Brain microvascular endothelial cell (primary cell): Measurements from ENCODE around the gene LAMA3.

Experiments used
- DNase-seq: peaks from one replicate; pipeline ENCODE4 v3.0.0-alpha.2; 2020
- H3K27ac ChIP-seq: fragments of 250-450 bp; sonication (Bioruptor Pico); 2 replicates; pipeline ENCODE4 v1.5.1; 2020; ENCODE audit warnings: mild to moderate bottlenecking, moderate library complexity
- H3K27me3 ChIP-seq: fragments of 250-450 bp; sonication (Bioruptor Pico); replicated peaks from 2 replicates; pipeline ENCODE4 v1.5.1; 2020; ENCODE audit warnings: mild to moderate bottlenecking
- H3K36me3 ChIP-seq: fragments of 250-450 bp; sonication (Bioruptor Pico); replicated peaks from 2 replicates; pipeline ENCODE4 v1.5.1; 2020; ENCODE audit warnings: mild to moderate bottlenecking
- H3K4me3 ChIP-seq: 2 replicates; pipeline ENCODE4 v1.5.1; 2011; ENCODE audit warnings: low read depth, mild to moderate bottlenecking, control low read depth, low read length, moderate library complexity
- in situ Hi-C: cut with HindIII; loops from 2 replicates; pipeline ENCODE4 v1.10.0; 2017; ENCODE audit warnings: low sequenced_read_pairs, low pct_ligation_motif_present
- TF ChIP-seq, protein P1 (sequence below): IDR thresholded peaks from 2 replicates; pipeline ENCODE4 v1.5.1; 2011; ENCODE audit warnings: low read depth, mild to moderate bottlenecking, moderate library complexity, low read length, control low read depth, inconsistent platforms; ENCODE audit errors: missing control alignments

The LAMA3 gene

GRCh38 chr18:23689031-23689615, at the start of gene LAMA3:
Gene LAMA3 (plus strand): TSS chr18:23689453. CDS start chr18:23689684, 231 bp downstream.
- no peak for DNase-seq
- TF ChIP-seq, protein P1, sequence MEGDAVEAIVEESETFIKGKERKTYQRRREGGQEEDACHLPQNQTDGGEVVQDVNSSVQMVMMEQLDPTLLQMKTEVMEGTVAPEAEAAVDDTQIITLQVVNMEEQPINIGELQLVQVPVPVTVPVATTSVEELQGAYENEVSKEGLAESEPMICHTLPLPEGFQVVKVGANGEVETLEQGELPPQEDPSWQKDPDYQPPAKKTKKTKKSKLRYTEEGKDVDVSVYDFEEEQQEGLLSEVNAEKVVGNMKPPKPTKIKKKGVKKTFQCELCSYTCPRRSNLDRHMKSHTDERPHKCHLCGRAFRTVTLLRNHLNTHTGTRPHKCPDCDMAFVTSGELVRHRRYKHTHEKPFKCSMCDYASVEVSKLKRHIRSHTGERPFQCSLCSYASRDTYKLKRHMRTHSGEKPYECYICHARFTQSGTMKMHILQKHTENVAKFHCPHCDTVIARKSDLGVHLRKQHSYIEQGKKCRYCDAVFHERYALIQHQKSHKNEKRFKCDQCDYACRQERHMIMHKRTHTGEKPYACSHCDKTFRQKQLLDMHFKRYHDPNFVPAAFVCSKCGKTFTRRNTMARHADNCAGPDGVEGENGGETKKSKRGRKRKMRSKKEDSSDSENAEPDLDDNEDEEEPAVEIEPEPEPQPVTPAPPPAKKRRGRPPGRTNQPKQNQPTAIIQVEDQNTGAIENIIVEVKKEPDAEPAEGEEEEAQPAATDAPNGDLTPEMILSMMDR, result peak; percentile 29
- Histone ChIP-seq H3K27me3 (no peaks in the 10 kb centered on the region), H3K27ac (no peak within 1 kb of the TSS), H3K36me3 (no peaks in the 10 kb centered on the region), H3K4me3 (peak within 1 kb of the TSS; percentile 45)
- in situ Hi-C loops, result no loop called here

DNA sequence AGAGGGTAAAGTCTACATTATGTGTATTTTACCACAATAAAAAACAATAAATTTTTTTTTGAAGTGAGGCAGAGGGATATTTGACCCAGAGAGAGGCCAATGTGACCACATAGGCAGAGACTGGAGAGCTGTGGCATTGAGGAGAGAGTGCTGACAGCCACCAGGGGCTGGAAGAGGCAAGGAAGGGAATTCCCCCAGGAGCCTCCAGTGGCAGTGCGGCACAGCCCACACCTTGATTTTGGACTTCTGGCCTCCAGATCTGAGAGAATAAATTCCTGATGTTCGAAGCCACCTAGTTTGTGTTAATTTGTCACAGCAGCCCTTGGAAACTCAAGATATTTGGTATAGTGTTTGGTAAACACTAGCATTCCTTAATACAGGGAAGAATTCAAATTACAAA, 49.2 kb upstream of the LAMA3 start:
- no peak overlapping the region for H3K27ac ChIP-seq
- TF ChIP-seq, protein P1, result peak; percentile 25
- H3K36me3 ChIP-seq, result no peaks in the 10 kb centered on the region
- DNase-seq, result no peak
- no peak overlapping the region for H3K4me3 ChIP-seq
- in situ Hi-C loops, result no loop called here
- H3K27me3 ChIP-seq, result no peaks in the 10 kb centered on the region

- Histone ChIP-seq H3K27ac (no peak overlapping the region), H3K36me3 (no peaks in the 10 kb centered on the region), H3K4me3 (no peak overlapping the region), H3K27me3 (no peaks in the 10 kb centered on the region)
- TF ChIP-seq, protein P1, result no peak
- no peak for DNase-seq
- in situ Hi-C loops, result no loop called here
Measured at GRCh38 chr18:23641143-23641720, 48.0 kb upstream of the LAMA3 start.

GRCh38 chr18:23641937-23642666, 47.2 kb upstream of the LAMA3 start:
- in situ Hi-C loops, result no loop called here
- no peak overlapping the region for H3K27ac ChIP-seq
- DNase-seq, result no peak
- no peak overlapping the region for H3K4me3 ChIP-seq
- H3K27me3 ChIP-seq, result no peaks in the 10 kb centered on the region
- TF ChIP-seq, protein P1, result no peak
- no peaks in the 10 kb centered on the region for H3K36me3 ChIP-seq

DNA sequence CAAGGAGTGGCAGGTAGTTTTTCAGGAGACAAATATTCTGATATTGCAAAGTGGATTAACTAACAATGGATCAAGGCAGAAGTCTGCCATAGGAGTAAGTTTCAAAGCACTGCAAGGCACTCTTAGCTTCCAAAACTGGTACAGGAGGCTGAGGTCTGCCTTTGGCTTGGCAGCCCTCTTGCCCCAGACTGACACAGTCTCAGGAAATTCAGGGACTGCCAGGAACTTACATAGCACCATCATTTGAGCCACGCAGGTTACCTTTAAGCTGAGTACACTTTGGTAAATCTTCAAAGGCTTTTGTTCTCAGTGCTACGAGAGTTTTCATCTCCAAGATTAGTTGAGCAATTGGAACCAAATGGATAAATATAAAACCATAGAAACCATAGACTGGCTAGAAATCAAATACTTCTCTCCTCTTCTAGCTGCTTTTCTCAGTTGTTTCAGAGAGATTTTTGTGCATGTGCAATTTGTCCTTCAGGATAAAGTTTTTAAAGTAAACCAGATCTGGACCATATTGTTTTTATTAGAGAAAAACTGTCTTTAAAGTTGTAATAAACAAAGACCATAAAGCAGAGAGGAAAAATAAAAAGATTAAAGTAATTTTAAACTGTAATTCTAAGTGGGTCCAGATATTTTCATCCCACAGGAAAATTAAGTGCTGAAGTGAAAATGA, 45.3 kb upstream of the LAMA3 start:
- in situ Hi-C loops, result no loop called here
- H3K4me3 ChIP-seq, result no peak overlapping the region
- TF ChIP-seq, protein P1, result no peak
- no peak for DNase-seq
- H3K36me3 ChIP-seq, result no peaks in the 10 kb centered on the region
- H3K27ac ChIP-seq, result no peak overlapping the region
- H3K27me3 ChIP-seq, result no peaks in the 10 kb centered on the region
